ENCODE measurements around the gene S100A10. TPM values are rescaled to one million over a fixed set of nuclear protein-coding genes. Genes with fewer than 3 reads are reported as not detected.
A peak's percentile ranks its signal among the peaks of the same experiment; 100 is the strongest.

Gene S100A10
- total RNA-seq, 1 experiment from 2014 or later = 154 TPM

GRCh38 chr1:151964510-151964909 lies 29.1 kb downstream of the S100A10 start:
- no peak for DNase-seq (ENCODE audit: low read depth)

- no peak for DNase-seq (ENCODE audit: low read depth)
Measured at GRCh38 chr1:151963288-151963687, 30.4 kb downstream of the S100A10 start.

GRCh38 chr1:151961833-151962232 lies 31.8 kb downstream of the S100A10 start:
- no peak for DNase-seq (ENCODE audit: low read depth)

- no peak for DNase-seq (ENCODE audit: low read depth)
Measured at GRCh38 chr1:151960780-151961513, 32.7 kb downstream of the S100A10 start.

- DNase-seq (ENCODE audit: low read depth) = no peak
Measured at GRCh38 chr1:151958959-151959358, 34.7 kb downstream of the S100A10 start.

GRCh38 chr1:151956957-151957497 lies 36.6 kb downstream of the S100A10 start:
- no peak for DNase-seq (ENCODE audit: low read depth)

GRCh38 chr1:151953409-151954094 lies 40.1 kb downstream of the S100A10 start:
- no peak for DNase-seq (ENCODE audit: low read depth)

- no peak for DNase-seq (ENCODE audit: low read depth)
Measured at GRCh38 chr1:151952811-151953210, 40.8 kb downstream of the S100A10 start.

GRCh38 chr1:151949371-151950193 lies 44.1 kb downstream of the S100A10 start:
- no peak for DNase-seq (ENCODE audit: low read depth)

- peak; percentile 21 for DNase-seq (ENCODE audit: low read depth)
Measured at GRCh38 chr1:151948506-151948905, 45.2 kb downstream of the S100A10 start.

- DNase-seq (ENCODE audit: low read depth) = peak; percentile 34
Measured at GRCh38 chr1:151947140-151947539, 46.5 kb downstream of the S100A10 start.

- DNase-seq (ENCODE audit: low read depth) = peak; percentile 99
Measured at GRCh38 chr1:151945725-151946722, 47.6 kb downstream of the S100A10 start.

- peak; percentile 17 for DNase-seq (ENCODE audit: low read depth)
Measured at GRCh38 chr1:151944857-151945575, 48.6 kb downstream of the S100A10 start.

- DNase-seq (ENCODE audit: low read depth) = peak; percentile 18
Measured at GRCh38 chr1:151944126-151944856, 49.4 kb downstream of the S100A10 start.

GRCh38 chr1:151943591-151943990 lies 50.1 kb downstream of the S100A10 start:
- no peak for DNase-seq (ENCODE audit: low read depth)

GRCh38 chr1:151942882-151943281 lies 50.8 kb downstream of the S100A10 start:
- DNase-seq (ENCODE audit: low read depth) = no peak

GRCh38 chr1:151940541-151940940 lies 53.1 kb downstream of the S100A10 start:
- DNase-seq (ENCODE audit: low read depth) = no peak

- no peak for DNase-seq (ENCODE audit: low read depth)
Measured at GRCh38 chr1:151939779-151940178, 53.9 kb downstream of the S100A10 start.

- no peak for DNase-seq (ENCODE audit: low read depth)
Measured at GRCh38 chr1:151939141-151939540, 54.5 kb downstream of the S100A10 start.
